Ectodermal cell (in vitro differentiated cells): ENCODE results near the gene KNDC1.
"Not testable (repeated sequence)": the region's sequence is repeated elsewhere in the genome, so short reads cannot be mapped to it uniquely, and the experiment has no call there.

ENCODE experiments used
- H3K27ac ChIP-seq: 2 replicates; pipeline ENCODE4 v1.7.0; 2013; ENCODE audit warnings: mild to moderate bottlenecking, low read depth, low read length; ENCODE audit not compliant: insufficient read depth, poor library complexity, severe bottlenecking
- H3K27me3 ChIP-seq: 2 replicates; pipeline ENCODE4 v1.7.0; 2013; ENCODE audit warnings: mild to moderate bottlenecking, low read length; ENCODE audit not compliant: insufficient read depth, control insufficient read depth, poor library complexity, severe bottlenecking
- H3K36me3 ChIP-seq: one replicate; pipeline ENCODE4 v1.7.0; 2013; ENCODE audit warnings: low read length; ENCODE audit not compliant: control insufficient read depth, insufficient read depth
- H3K4me1 ChIP-seq: one replicate; pipeline ENCODE4 v1.7.0; 2013; ENCODE audit warnings: low read length; ENCODE audit not compliant: control insufficient read depth, insufficient read depth
- H3K4me3 ChIP-seq: 2 replicates; pipeline ENCODE4 v1.7.0; 2013; ENCODE audit warnings: low read depth, low read length, control low read depth; ENCODE audit not compliant: insufficient read depth
- H3K9me3 ChIP-seq: 2 replicates; pipeline ENCODE4 v1.7.0; 2013; ENCODE audit warnings: mild to moderate bottlenecking, low read length, moderate library complexity; ENCODE audit not compliant: control insufficient read depth
- WGBS, 2 experiments: methylation state at CpG; one replicate each; pipeline ENCODE4 v1.1.7; 2013; ENCODE audit warnings: missing lambda C conversion rate in 2 of 2; 5-methylcytosine and 5-hydroxymethylcytosine counted together

Gene KNDC1

DNA sequence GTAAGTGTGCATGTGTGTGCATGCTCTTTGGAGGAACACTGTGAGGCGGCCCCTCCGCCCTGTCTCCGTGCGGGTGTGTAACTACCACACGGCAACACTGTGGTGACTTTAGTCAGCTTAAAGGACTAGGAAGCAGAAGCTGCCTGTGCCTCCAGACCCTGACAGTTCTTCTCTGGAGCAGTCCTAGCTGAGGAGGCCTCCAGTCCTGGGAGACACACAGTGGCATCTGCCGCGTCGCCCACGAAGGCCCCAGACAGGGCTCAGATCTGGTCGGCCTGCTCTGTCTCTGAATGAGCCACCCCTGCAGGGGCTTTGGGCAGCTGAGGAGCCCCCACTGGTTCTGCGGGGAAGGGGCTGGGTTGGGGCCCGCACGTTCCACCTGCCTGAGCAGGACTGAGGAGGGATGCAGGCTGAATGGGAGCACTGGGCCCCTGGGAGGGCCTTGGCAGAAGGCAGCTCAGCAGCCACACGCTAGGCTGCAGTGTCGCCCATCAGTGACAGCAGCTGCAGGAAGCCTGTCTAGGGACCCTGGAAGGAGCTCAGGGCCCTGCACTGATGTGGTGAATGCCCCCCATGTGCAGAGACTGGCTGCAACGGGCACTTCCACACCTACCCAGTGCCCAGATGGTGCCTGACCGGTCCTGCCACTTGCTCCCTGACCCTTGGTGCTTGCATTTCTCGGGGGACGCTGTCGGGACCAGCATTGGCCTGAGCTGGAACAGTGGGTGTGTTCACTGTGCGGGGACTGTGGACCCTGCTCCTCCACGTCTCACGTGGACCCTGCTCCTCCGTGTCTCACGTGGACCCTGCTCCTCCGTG lies 27.3 kb upstream of the KNDC1 start:
- H3K4me3 ChIP-seq, result no peak overlapping the region
- no peak overlapping the region for H3K27ac ChIP-seq
- no peaks in the 10 kb centered on the region for H3K36me3 ChIP-seq
- no peaks in the 10 kb centered on the region for H3K9me3 ChIP-seq
- H3K4me1 ChIP-seq, result no peaks in the 10 kb centered on the region
- WGBS, 2 experiments, result 93% methylated on average over 26 of the region's 26 CpGs
- no peaks in the 10 kb centered on the region for H3K27me3 ChIP-seq

DNA sequence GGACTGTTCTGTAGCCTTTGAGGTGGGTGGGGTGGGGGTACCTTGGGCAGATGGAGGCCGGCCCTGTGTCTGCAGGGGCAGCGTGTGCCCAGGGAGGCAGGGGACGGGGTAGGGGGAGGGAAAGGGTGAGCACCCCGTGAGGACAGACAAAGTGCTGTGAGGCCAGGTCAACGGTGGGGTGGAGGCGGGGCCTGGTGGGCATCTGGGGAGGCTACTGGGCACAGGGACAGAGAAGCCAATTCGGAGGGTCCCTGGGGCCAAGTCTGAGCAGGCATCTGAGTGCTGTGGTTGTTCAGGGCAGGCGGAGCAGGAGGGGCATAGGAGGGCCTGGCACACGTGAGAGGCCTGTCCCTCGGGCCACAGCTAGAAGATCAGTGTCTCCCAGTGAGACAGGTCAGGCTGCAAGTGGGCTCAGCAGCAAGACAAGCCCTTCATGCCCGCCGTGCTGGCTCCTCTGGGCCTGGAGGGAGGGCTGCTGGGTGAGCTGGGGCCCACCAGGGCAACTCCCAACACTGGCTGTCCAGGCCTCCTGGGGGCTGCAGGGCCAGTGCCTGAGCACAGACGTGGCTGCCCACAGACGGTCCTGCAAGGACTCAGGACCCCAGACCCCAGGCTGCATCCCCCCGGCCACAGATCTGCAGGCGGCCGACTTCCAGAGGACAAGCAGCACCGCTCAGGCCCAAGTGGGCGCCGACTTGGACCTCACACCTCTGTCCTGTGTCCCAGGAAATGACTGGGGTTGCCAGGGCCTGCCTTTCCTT lies 26.4 kb upstream of the KNDC1 start:
- no peaks in the 10 kb centered on the region for H3K36me3 ChIP-seq
- H3K4me3 ChIP-seq, result no peak overlapping the region
- H3K27me3 ChIP-seq, result no peaks in the 10 kb centered on the region
- 91 to 93% methylated on average over 20 of the region's 20 CpGs for WGBS, 2 experiments
- H3K9me3 ChIP-seq, result no peaks in the 10 kb centered on the region
- H3K27ac ChIP-seq, result no peak overlapping the region
- no peaks in the 10 kb centered on the region for H3K4me1 ChIP-seq

DNA sequence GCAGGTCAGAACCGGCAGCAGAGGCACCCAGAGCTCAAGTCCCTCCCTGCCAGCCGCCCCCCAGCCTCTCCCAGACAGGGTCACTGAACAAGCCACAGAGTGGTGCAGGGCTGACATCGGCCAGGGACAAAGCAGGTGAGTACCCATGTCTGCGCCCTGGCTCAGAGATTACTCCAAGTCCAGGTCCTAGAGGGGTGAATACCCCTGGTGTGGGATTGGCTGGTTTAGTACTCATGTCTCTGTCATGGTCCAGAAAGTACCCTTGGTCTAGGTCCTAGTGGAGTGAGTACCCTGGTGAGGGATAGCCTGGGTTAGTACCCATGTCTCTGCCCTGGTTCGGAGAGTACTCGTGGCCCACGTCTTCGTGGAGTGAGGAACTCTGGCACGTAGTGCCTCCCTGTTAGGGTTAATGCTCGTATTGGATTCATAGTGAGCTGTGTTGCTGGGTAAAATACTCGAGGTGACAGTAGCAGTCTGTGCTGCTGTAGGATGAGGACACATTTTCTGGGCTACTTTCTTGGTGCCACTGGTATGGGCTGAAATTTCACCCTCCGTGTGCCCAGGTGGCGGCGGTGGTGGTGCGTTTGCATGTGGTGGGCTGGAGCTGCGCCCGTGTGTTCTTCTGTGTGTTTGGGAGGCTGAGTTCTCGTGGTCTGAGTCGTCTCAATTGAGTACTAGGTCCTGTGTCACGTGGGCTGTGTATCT lies 25.5 kb upstream of the KNDC1 start:
- 87 to 88% methylated on average over 20 of the region's 20 CpGs for WGBS, 2 experiments

DNA sequence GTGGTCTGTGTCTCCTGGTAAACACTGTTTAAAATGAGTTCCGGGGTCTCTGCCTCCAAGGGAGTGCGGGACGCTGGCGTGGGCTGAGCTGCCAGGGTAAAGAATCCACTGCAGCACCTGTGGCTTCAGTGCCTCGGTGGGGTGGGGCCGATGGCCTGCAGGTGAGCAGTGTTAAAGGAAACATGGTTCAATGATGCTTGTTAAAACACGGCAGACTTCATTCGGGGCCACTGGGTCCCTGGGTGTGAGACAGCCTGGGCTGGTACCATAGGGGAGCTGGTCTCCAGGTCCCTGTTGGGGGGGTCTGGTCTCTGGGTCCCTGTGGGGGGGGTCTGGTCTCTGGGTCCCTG lies 24.9 kb upstream of the KNDC1 start:
- Histone ChIP-seq H3K9me3 (no peaks in the 10 kb centered on the region), H3K4me3 (no peak overlapping the region), H3K36me3 (no peaks in the 10 kb centered on the region), H3K27me3 (no peaks in the 10 kb centered on the region), H3K4me1 (peaks cover 3% of the 10 kb centered on the region), H3K27ac (no peak overlapping the region)
- WGBS, 2 experiments, result 87% methylated on average over 8 of the region's 8 CpGs

More for the DNA sequence above, 25.5 kb upstream of the KNDC1 start:
- H3K9me3 ChIP-seq, result no peaks in the 10 kb centered on the region
- H3K36me3 ChIP-seq, result no peaks in the 10 kb centered on the region
- no peaks in the 10 kb centered on the region for H3K27me3 ChIP-seq
- H3K4me1 ChIP-seq, result peaks cover under 1% of the 10 kb centered on the region
- H3K27ac ChIP-seq, result no peak overlapping the region
- no peak overlapping the region for H3K4me3 ChIP-seq

DNA sequence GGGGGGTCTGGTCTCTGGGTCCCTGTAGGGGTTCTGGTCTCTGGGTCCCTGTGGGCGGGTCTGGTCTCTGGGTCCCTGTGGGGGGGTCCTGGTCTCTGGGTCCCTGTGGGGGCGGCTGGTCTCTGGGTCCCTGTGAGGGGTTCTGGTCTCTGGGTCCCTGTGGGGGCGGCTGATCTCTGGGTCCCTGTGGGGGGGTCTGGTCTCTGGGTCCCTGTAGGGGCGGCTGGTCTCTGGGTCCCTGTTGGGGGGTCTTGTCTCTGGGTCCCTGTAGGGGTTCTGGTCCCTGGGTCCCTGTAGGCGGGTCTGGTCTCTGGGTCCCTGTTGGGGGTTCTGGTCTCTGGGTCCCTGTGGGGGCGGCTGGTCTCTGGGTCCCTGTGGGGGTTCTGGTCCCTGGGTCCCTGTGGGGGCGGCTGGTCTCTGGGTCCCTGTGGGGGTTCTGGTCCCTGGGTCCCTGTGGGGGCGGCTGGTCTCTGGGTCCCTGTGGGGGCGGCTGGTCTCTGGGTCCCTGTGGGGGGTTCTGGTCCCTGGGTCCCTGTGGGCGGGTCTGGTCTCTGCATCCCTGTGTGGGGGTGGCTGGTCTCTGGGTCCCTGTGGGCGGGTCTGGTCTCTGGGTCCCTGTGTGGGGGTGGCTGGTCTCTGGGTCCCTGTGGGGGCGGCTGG lies 22.4 kb upstream of the KNDC1 start:
- H3K27ac ChIP-seq, H3K27me3 ChIP-seq, H3K36me3 ChIP-seq, H3K4me3 ChIP-seq, H3K9me3 ChIP-seq, H3K4me1 ChIP-seq: not testable (repeated sequence)
- 92 to 95% methylated on average over 10 to 12 of the region's 12 CpGs for WGBS, 2 experiments

DNA sequence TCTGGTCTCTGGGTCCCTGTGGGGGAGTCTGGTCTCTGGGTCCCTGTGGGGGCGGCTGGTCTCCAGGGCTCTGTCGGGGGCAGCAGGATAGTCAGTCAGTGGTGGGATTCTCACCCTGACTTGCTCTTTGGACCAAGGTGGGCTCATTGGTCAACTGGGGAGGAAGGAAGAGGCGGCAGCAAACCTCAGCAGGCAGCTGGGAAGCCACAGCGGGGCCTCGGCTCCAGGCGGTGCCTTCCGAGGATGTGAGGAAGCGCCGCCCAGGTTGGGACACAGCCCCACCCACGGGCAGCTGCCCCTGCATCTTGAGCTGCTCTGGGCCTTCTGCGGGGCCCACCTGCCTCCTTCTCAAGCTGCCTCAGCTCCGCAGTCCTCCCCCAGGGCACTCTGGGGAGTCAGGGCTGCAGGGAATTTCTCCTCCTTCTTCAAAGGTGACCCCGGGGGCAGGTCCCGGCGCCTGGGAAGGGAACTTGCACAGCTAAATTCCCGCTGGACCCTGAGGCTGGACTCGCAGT lies 20.4 kb upstream of the KNDC1 start:
- no peaks in the 10 kb centered on the region for H3K27me3 ChIP-seq
- WGBS, 2 experiments, result 70 to 71% methylated on average over 17 of the region's 17 CpGs

DNA sequence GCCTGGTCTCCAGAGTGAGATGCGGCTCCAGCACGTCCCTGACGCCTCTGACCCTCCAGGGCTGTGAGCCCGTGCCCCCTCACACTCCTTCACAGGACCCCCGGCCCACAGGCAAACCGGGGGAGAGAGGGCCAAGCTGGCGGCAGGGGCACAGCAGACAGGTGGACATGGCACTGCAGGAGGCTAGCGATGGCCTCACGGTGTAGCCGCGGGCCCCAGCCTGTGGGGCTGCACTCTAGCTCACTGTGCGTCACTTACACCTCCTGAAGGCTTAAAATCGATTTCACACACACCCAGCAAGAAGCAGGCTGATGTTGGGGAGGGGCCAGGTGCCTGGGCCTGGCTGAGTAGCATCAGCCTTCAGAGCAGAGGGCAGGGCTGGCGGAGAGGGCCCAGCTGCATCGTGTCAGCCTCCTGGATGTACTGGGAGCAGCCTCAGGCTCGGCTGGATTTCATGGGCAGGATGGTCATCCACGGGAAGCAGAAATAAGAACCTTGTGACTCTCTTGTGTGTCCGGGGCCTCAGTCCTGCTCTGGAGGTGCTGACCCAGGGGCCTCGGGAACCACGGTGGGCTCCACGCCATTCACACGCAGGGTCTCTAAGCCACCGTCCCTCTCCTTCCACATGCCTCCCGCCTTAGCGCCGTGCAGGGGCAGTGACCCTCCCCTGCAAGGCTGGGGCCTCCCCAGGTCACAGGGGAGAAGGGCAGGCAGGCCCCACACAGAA lies 19.4 kb upstream of the KNDC1 start:
- H3K36me3 ChIP-seq, result no peaks in the 10 kb centered on the region
- 87 to 88% methylated on average over 26 of the region's 26 CpGs for WGBS, 2 experiments
- no peaks in the 10 kb centered on the region for H3K9me3 ChIP-seq
- H3K4me3 ChIP-seq, result no peak overlapping the region
- H3K27ac ChIP-seq, result no peak overlapping the region
- H3K27me3 ChIP-seq, result no peaks in the 10 kb centered on the region
- peaks cover 3% of the 10 kb centered on the region for H3K4me1 ChIP-seq

More for the DNA sequence above, 20.4 kb upstream of the KNDC1 start:
- Histone ChIP-seq H3K4me3 (no peak overlapping the region), H3K36me3 (no peaks in the 10 kb centered on the region), H3K27ac (no peak overlapping the region), H3K9me3 (no peaks in the 10 kb centered on the region), H3K4me1 (peaks cover 3% of the 10 kb centered on the region)

DNA sequence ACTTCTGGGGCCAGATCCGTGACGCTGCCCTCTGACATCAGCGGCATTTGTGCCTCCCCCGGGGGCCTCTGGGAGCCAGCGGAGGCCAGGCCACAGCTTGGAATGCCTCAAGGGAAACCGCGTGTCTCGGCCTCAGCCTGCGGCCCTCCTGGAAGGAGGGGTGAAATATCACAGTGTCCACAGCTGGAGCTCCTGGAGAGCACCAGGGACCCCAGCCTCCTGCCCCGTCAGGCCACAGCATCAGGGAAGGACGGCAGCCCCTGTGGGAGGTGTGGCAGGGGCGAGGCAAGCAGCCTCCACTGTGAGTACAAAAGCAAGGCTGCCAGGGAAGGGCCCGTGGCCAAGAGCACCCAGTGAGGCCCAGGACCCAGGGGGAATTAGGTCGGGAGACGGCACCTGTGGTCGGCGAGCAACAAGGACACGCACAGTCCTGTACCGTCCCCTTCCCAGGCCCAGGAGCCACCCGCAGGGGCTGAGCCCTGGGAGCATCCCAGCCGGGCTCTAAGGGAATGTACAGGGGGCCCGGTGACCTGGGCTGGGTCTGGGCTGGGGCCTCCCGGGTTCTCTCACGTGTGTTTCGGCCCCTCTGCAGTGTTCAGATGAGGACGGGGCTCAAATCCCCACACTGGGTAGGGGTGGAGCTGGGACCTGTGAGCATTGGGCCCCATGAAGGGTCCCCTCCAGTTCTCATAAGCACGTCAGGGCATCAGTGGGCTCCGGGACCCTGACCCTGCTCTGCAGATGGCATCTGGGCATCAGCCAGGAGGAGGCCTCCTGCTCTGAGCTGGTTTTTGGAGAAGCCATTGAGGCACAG lies 18.7 kb upstream of the KNDC1 start:
- Histone ChIP-seq H3K4me1 (peaks cover 3% of the 10 kb centered on the region), H3K27me3 (no peaks in the 10 kb centered on the region), H3K4me3 (no peak overlapping the region), H3K36me3 (no peaks in the 10 kb centered on the region), H3K27ac (no peak overlapping the region), H3K9me3 (no peaks in the 10 kb centered on the region)
- 92% methylated on average over 28 of the region's 28 CpGs for WGBS, 2 experiments

DNA sequence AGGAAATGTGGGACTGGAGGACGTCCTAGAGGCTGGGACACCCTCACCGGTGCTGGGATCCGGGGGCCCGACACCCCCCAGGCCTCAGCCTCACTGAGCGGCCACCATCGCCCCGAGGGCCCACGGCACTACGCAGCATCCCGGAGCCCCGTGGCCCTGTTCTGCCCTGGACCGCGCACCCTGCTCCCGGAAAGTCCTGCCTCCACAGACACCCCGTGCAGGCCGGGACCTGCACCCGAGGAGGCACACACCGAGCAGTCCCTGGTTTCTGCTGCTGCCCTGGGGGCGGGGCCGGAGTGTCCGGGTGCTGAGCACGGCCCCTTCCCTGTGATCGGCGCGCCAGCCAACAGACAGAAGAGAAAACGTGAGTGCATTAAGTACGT lies 18.1 kb upstream of the KNDC1 start:
- no peaks in the 10 kb centered on the region for H3K27me3 ChIP-seq
- WGBS, 2 experiments, result 90 to 91% methylated on average over 27 of the region's 27 CpGs
- H3K36me3 ChIP-seq, result no peaks in the 10 kb centered on the region
- H3K4me1 ChIP-seq, result peaks cover 3% of the 10 kb centered on the region
- H3K9me3 ChIP-seq, result no peaks in the 10 kb centered on the region
- no peak overlapping the region for H3K27ac ChIP-seq
- no peak overlapping the region for H3K4me3 ChIP-seq
